SK-N-SH (cell line): ENCODE results near the gene FBXO21. TPM values are rescaled to one million over a fixed set of nuclear protein-coding genes. Genes with fewer than 3 reads are reported as not detected.

Experiments used
- CTCF ChIA-PET: fragments of 300-600, 350-600 bp; formaldehyde crosslinking; extraction: SDS; loops from one replicate; lab custom pipeline; 2021; lab: Yijun Ruan, JAX
- POLR2A ChIA-PET: fragments of 350-600 bp; sonication (Branson Sonifier 250); formaldehyde crosslinking; extraction: SDS; loops from one replicate; lab custom pipeline; 2020; ENCODE audit warnings: antibody characterized with exemption, inconsistent platforms; lab: Yijun Ruan, JAX
- DNase-seq: peaks from one replicate; pipeline ENCODE4 v3.0.0; 2012
- H2AFZ ChIP-seq: fragments of 200-600 bp; sonication (generic); 2 replicates; pipeline ENCODE4 v1.8.1; 2016; ENCODE audit warnings: antibody characterized with exemption, mild to moderate bottlenecking, low read depth
- H3F3A ChIP-seq: fragments of 200-600 bp; sonication (generic); replicated peaks from 2 replicates; pipeline ENCODE3; 2016; ENCODE audit warnings: antibody characterized with exemption, mild to moderate bottlenecking; ENCODE audit not compliant: insufficient read depth
- H3K27ac ChIP-seq, 2 experiments: fragments of 200-500 bp in 1 of 2; fragments of 200-600 bp in 1 of 2; sonication (Bioruptor generic) in 1 of 2; sonication (generic), shearing (Covaris generic) in 1 of 2; 2 replicates each; pipeline versions ENCODE4 v1.5.1 to v1.6.1; 2014 to 2016; ENCODE audit warnings: low read depth in 2 of 2, inconsistent platforms in 1 of 2, low read length in 1 of 2, mild to moderate bottlenecking in 1 of 2, mixed read lengths in 1 of 2
- H3K27me3 ChIP-seq: fragments of 200-600 bp; sonication (generic), shearing (Covaris generic); 2 replicates; pipeline ENCODE4 v1.6.1; 2016; ENCODE audit warnings: mixed run types; ENCODE audit not compliant: insufficient read depth
- H3K36me3 ChIP-seq, 2 experiments: fragments of 200-500 bp in 1 of 2; fragments of 200-600 bp in 1 of 2; sonication (Bioruptor generic) in 1 of 2; sonication (generic) in 1 of 2; replicated peaks in 1 of 2; 2 replicates each; pipeline versions ENCODE3 to v1.5.1; 2014 to 2016; ENCODE audit warnings: low read length in 1 of 2, mild to moderate bottlenecking in 1 of 2; ENCODE audit not compliant: insufficient read depth in 2 of 2, control insufficient read depth in 1 of 2
- H3K4me1 ChIP-seq, 2 experiments: fragments of 200-500 bp in 1 of 2; fragments of 200-600 bp in 1 of 2; sonication (Bioruptor generic) in 1 of 2; sonication (generic), shearing (Covaris generic) in 1 of 2; 2 replicates each; pipeline versions ENCODE4 v1.5.1 to v1.6.1; 2014 to 2016; ENCODE audit warnings: low read depth in 1 of 2, low read length in 1 of 2, mixed run types in 1 of 2; ENCODE audit not compliant: insufficient read depth in 2 of 2, control insufficient read depth in 1 of 2
- H3K4me2 ChIP-seq: fragments of 200-600 bp; sonication (generic), shearing (Covaris generic); 2 replicates; pipeline ENCODE4 v1.6.1; 2017; ENCODE audit warnings: mixed run types
- H3K4me3 ChIP-seq, 2 experiments: fragments of 200-500 bp in 1 of 2; fragments of 200-600 bp in 1 of 2; sonication (Bioruptor generic) in 1 of 2; sonication (generic), shearing (Covaris generic) in 1 of 2; 2 replicates each; pipeline versions ENCODE4 v1.5.1 to v1.8.1; 2014 to 2016; ENCODE audit warnings: low read depth in 2 of 2, inconsistent platforms in 1 of 2, low read length in 1 of 2, mild to moderate bottlenecking in 1 of 2, mixed read lengths in 1 of 2, moderate library complexity in 1 of 2
- H3K79me2 ChIP-seq: fragments of 200-600 bp; sonication (generic); 2 replicates; pipeline ENCODE4 v1.8.1; 2017; ENCODE audit warnings: mild to moderate bottlenecking; ENCODE audit not compliant: insufficient read depth
- H3K9ac ChIP-seq: fragments of 200-600 bp; sonication (generic); 2 replicates; pipeline ENCODE4 v1.6.1; 2017; ENCODE audit warnings: mixed run types
- H3K9me2 ChIP-seq: fragments of 200-600 bp; sonication (generic); 2 replicates; pipeline ENCODE4 v1.6.1; 2017; ENCODE audit warnings: mixed run types
- H3K9me3 ChIP-seq: fragments of 200-600 bp; sonication (generic); 2 replicates; pipeline ENCODE4 v1.6.1; 2017; ENCODE audit warnings: mixed run types, mild to moderate bottlenecking, moderate library complexity
- H4K20me1 ChIP-seq: fragments of 200-600 bp; sonication (generic); 2 replicates; pipeline ENCODE4 v1.6.1; 2017; ENCODE audit warnings: mild to moderate bottlenecking, mixed run types; ENCODE audit not compliant: insufficient read depth
- CHD2 ChIP-seq: fragments of 150-350 bp; IDR thresholded peaks from 2 replicates; pipeline ENCODE4 v1.6.1; 2018; ENCODE audit warnings: low read length; ENCODE audit not compliant: partially characterized antibody
- EP300 ChIP-seq, 2 experiments: IDR thresholded peaks; 2 replicates each; pipeline versions ENCODE4 v1.4.0 to v1.6.1; 2012; ENCODE audit warnings: borderline replicate concordance in 1 of 2, low read depth in 1 of 2, low read length in 1 of 2
- EZH2phosphoT487 ChIP-seq: fragments of 200-600 bp; sonication (generic); IDR thresholded peaks from 2 replicates; pipeline ENCODE4 v1.6.1; 2017; ENCODE audit warnings: low read depth, mixed run types, mild to moderate bottlenecking, antibody characterized with exemption, moderate library complexity, borderline replicate concordance
- FOSL2 ChIP-seq: IDR thresholded peaks from 2 replicates; pipeline ENCODE4 v1.4.0; 2012; ENCODE audit warnings: low read depth, mild to moderate bottlenecking, moderate library complexity, borderline replicate concordance
- FOXM1 ChIP-seq: IDR thresholded peaks from 2 replicates; pipeline ENCODE4 v1.4.0; 2012; ENCODE audit warnings: low read depth, mild to moderate bottlenecking
- GABPA ChIP-seq: IDR thresholded peaks from 2 replicates; pipeline ENCODE4 v1.4.0; 2012; ENCODE audit warnings: low read depth, mild to moderate bottlenecking
- GATA2 ChIP-seq: sonication (generic); formaldehyde crosslinking; IDR thresholded peaks from 2 replicates; pipeline ENCODE4 v1.5.0; 2020; ENCODE audit warnings: mild to moderate bottlenecking, missing genetic modification reagents
- JUND ChIP-seq: IDR thresholded peaks from 2 replicates; pipeline ENCODE4 v1.4.0; 2012
- MAX ChIP-seq: IDR thresholded peaks from 2 replicates; pipeline ENCODE4 v1.4.0; 2012; ENCODE audit warnings: low read depth
- MXI1 ChIP-seq: IDR thresholded peaks from 2 replicates; pipeline ENCODE4 v1.6.1; 2012; ENCODE audit warnings: mild to moderate bottlenecking, low read depth, low read length, improper control_type of control experiment
- NFIC ChIP-seq: IDR thresholded peaks from 2 replicates; pipeline ENCODE4 v1.4.0; 2012; ENCODE audit warnings: borderline replicate concordance
- RAD21 ChIP-seq: IDR thresholded peaks from 2 replicates; pipeline ENCODE4 v1.6.1; 2012; ENCODE audit warnings: mild to moderate bottlenecking, low read length
- RCOR1 ChIP-seq: fragments of 150-350 bp; IDR thresholded peaks from 2 replicates; pipeline ENCODE4 v1.6.1; 2017; ENCODE audit warnings: antibody characterized with exemption, low read length
- SIN3A ChIP-seq: IDR thresholded peaks from 2 replicates; pipeline ENCODE4 v1.6.1; 2012; ENCODE audit warnings: low read depth, mild to moderate bottlenecking, low read length, moderate library complexity, borderline replicate concordance
- TAF1 ChIP-seq: IDR thresholded peaks from 2 replicates; pipeline ENCODE4 v1.6.1; 2012; ENCODE audit warnings: low read depth, mild to moderate bottlenecking, low read length, moderate library complexity, borderline replicate concordance
- TCF12 ChIP-seq: IDR thresholded peaks from 2 replicates; pipeline ENCODE4 v1.4.0; 2012
- USF2 ChIP-seq: fragments of 150-350 bp; IDR thresholded peaks from 2 replicates; pipeline ENCODE4 v1.6.1; 2017; ENCODE audit warnings: antibody characterized with exemption, low read length, low read depth, borderline replicate concordance
- YY1 ChIP-seq: IDR thresholded peaks from 2 replicates; pipeline ENCODE4 v1.4.0; 2012; ENCODE audit warnings: low read depth, mild to moderate bottlenecking
- WGBS: methylation state at CpG from one replicate; pipeline ENCODE4 v1.1.6; 2017; ENCODE audit warnings: low lambda C conversion rate; 5-methylcytosine and 5-hydroxymethylcytosine counted together
- polyA plus RNA-seq, 3 experiments: library from polyadenylated mRNA; depleted of rRNA; stranded (reverse); fragments of >200 nt; gene quantifications; 2 replicates each; pipeline ENCODE4 v1.2.3, GENCODE V29; 2012
- TF ChIP-seq, protein P1 (sequence below): fragments of 150-350 bp; IDR thresholded peaks from 2 replicates; pipeline ENCODE4 v1.6.1; 2016; ENCODE audit warnings: mild to moderate bottlenecking, low read depth, low read length
- TF ChIP-seq, protein P2 (sequence below): IDR thresholded peaks from 2 replicates; pipeline ENCODE4 v1.4.0; 2012; ENCODE audit warnings: low read depth, borderline replicate concordance
- TF ChIP-seq, protein P3 (sequence below): fragments of 200-600 bp; sonication (generic); IDR thresholded peaks from 2 replicates; pipeline ENCODE4 v1.6.1; 2017; ENCODE audit warnings: antibody characterized with exemption, mild to moderate bottlenecking, moderate library complexity

Gene FBXO21
- polyA plus RNA-seq, 1 of the 3 experiments (the other 2 are of a cell fraction) = 44.2 TPM

- POLR2A ChIA-PET = no interaction called here
- no peaks in the 10 kb centered on the region for H3K9me3 ChIP-seq
Observed at GRCh38 chr12:117147639-117148038, 42.6 kb downstream of the FBXO21 start.

GRCh38 chr12:117145597-117146154, 44.6 kb downstream of the FBXO21 start:
- POLR2A ChIA-PET = no interaction called here
- no peaks in the 10 kb centered on the region for H4K20me1 ChIP-seq
- H3K4me3 ChIP-seq = no peak overlapping the region
- H3K36me3 ChIP-seq = peaks cover 23 to 47% of the 10 kb centered on the region in 2 experiments
- no peak overlapping the region for H3K4me2 ChIP-seq
- no peak overlapping the region for H3K9ac ChIP-seq
- no peaks in the 10 kb centered on the region for H3K79me2 ChIP-seq
- CTCF ChIA-PET = interaction anchor here (0.7 kb wide), 1 partner anchor 27 kb away, joined by 3 read pairs; no protein-coding TSS in a partner anchor
- H3K9me2 ChIP-seq = no peaks in the 10 kb centered on the region
- H3F3A ChIP-seq = no peaks in the 10 kb centered on the region
- H2AFZ ChIP-seq = no peak overlapping the region
- 94% methylated on average over 13 of the region's 13 CpGs for WGBS
- H3K27me3 ChIP-seq = no peaks in the 10 kb centered on the region
- peaks cover 0 to 12% of the 10 kb centered on the region in 2 experiments; a peak in 2 of 4 replicates for H3K4me1 ChIP-seq
- no peak for DNase-seq
- H3K27ac ChIP-seq = no peak overlapping the region
- H3K9me3 ChIP-seq = no peaks in the 10 kb centered on the region
- TF ChIP-seq FOXM1 = no peak
- no peak for TF ChIP-seq RCOR1
- TF ChIP-seq JUND = no peak
- TF ChIP-seq CHD2 = no peak
- TF ChIP-seq, protein P1, sequence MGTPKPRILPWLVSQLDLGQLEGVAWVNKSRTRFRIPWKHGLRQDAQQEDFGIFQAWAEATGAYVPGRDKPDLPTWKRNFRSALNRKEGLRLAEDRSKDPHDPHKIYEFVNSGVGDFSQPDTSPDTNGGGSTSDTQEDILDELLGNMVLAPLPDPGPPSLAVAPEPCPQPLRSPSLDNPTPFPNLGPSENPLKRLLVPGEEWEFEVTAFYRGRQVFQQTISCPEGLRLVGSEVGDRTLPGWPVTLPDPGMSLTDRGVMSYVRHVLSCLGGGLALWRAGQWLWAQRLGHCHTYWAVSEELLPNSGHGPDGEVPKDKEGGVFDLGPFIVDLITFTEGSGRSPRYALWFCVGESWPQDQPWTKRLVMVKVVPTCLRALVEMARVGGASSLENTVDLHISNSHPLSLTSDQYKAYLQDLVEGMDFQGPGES = no peak
- no peak for TF ChIP-seq RAD21
- no peak for TF ChIP-seq SIN3A
- TF ChIP-seq NFIC = no peak
- no peak for TF ChIP-seq GABPA
- TF ChIP-seq TCF12 = no peak
- TF ChIP-seq MAX = no peak
- no peak for TF ChIP-seq USF2
- no peak for TF ChIP-seq EZH2phosphoT487

More at GRCh38 chr12:117147639-117148038, 42.6 kb downstream of the FBXO21 start:
- Histone ChIP-seq H3F3A (no peaks in the 10 kb centered on the region), H3K27ac (no peak overlapping the region), H3K36me3 (peaks cover 29 to 54% of the 10 kb centered on the region in 2 experiments), H3K4me1 (peaks cover 0 to 6% of the 10 kb centered on the region in 2 experiments; a peak in 2 of 4 replicates), H4K20me1 (no peaks in the 10 kb centered on the region), H2AFZ (no peak overlapping the region), H3K79me2 (no peaks in the 10 kb centered on the region), H3K4me3 (no peak overlapping the region), H3K27me3 (no peaks in the 10 kb centered on the region), H3K9ac (no peak overlapping the region), H3K4me2 (no peak overlapping the region), H3K9me2 (no peaks in the 10 kb centered on the region)
- TF ChIP-seq TAF1 = no peak
- TF ChIP-seq GATA2 (CRISPR knock-in tag) = no peak
- no peak for TF ChIP-seq JUND
- TF ChIP-seq MXI1 = no peak
- no peak for TF ChIP-seq GABPA
- TF ChIP-seq FOSL2 = no peak
- TF ChIP-seq EP300 (IDR thresholded peaks at IDR 0.05; ENCODE audit: borderline replicate concordance in 1 of 2, low read depth in 1 of 2, low read length in 1 of 2) = no peak
- TF ChIP-seq, protein P2, sequence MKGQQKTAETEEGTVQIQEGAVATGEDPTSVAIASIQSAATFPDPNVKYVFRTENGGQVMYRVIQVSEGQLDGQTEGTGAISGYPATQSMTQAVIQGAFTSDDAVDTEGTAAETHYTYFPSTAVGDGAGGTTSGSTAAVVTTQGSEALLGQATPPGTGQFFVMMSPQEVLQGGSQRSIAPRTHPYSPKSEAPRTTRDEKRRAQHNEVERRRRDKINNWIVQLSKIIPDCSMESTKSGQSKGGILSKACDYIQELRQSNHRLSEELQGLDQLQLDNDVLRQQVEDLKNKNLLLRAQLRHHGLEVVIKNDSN = no peak
- TF ChIP-seq YY1 = no peak
- TF ChIP-seq, protein P3, sequence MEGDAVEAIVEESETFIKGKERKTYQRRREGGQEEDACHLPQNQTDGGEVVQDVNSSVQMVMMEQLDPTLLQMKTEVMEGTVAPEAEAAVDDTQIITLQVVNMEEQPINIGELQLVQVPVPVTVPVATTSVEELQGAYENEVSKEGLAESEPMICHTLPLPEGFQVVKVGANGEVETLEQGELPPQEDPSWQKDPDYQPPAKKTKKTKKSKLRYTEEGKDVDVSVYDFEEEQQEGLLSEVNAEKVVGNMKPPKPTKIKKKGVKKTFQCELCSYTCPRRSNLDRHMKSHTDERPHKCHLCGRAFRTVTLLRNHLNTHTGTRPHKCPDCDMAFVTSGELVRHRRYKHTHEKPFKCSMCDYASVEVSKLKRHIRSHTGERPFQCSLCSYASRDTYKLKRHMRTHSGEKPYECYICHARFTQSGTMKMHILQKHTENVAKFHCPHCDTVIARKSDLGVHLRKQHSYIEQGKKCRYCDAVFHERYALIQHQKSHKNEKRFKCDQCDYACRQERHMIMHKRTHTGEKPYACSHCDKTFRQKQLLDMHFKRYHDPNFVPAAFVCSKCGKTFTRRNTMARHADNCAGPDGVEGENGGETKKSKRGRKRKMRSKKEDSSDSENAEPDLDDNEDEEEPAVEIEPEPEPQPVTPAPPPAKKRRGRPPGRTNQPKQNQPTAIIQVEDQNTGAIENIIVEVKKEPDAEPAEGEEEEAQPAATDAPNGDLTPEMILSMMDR = no peak
- TF ChIP-seq MAX = no peak
- DNase-seq = no peak
- CTCF ChIA-PET = interaction anchor here (0.8 kb wide), 1 partner anchor 27 kb away, joined by 3 read pairs; no protein-coding TSS in a partner anchor
- 94% methylated on average over 11 of the region's 12 CpGs for WGBS
